Endodermal cell (in vitro differentiated cells): ENCODE data around the gene MBD5. TPM values are rescaled to one million over a fixed set of nuclear protein-coding genes. Genes with fewer than 3 reads are reported as not detected.

ENCODE experiments used
- DNase-seq: peaks from one replicate; pipeline ENCODE4 v3.0.0-alpha.2; 2017
- H3K27ac ChIP-seq: 2 replicates; pipeline ENCODE4 v1.5.1; 2013; ENCODE audit warnings: mild to moderate bottlenecking, low read depth, low read length, moderate library complexity
- H3K27me3 ChIP-seq: 2 replicates; pipeline ENCODE4 v1.6.1; 2013; ENCODE audit warnings: mild to moderate bottlenecking, low read length, moderate library complexity; ENCODE audit not compliant: insufficient read depth, control insufficient read depth, poor library complexity, severe bottlenecking
- H3K36me3 ChIP-seq: 2 replicates; pipeline ENCODE4 v1.7.0; 2013; ENCODE audit warnings: mild to moderate bottlenecking, low read length, moderate library complexity; ENCODE audit not compliant: control insufficient read depth, insufficient read depth
- H3K4me1 ChIP-seq: one replicate; pipeline ENCODE4 v1.7.0; 2013; ENCODE audit warnings: low read length; ENCODE audit not compliant: control insufficient read depth, insufficient read depth
- H3K4me3 ChIP-seq: 2 replicates; pipeline ENCODE4 v1.5.1; 2013; ENCODE audit warnings: mild to moderate bottlenecking, low read length, moderate library complexity
- H3K9ac ChIP-seq: 2 replicates; pipeline ENCODE4 v1.6.1; 2013; ENCODE audit warnings: mild to moderate bottlenecking, low read length, moderate library complexity; ENCODE audit not compliant: poor library complexity, severe bottlenecking; ENCODE audit errors: extremely low read depth
- H3K9me3 ChIP-seq: 2 replicates; pipeline ENCODE4 v1.6.1; 2013; ENCODE audit warnings: mild to moderate bottlenecking, low read length, moderate library complexity; ENCODE audit not compliant: control insufficient read depth
- H3K27ac Mint-ChIP-seq: 2 replicates; pipeline ENCODE4 v1.8.0; 2020; ENCODE audit warnings: mixed read lengths
- H3K27me3 Mint-ChIP-seq: 2 replicates; pipeline ENCODE4 v1.8.0; 2021; ENCODE audit warnings: mild to moderate bottlenecking, mixed read lengths; ENCODE audit not compliant: insufficient read depth
- H3K36me3 Mint-ChIP-seq: 2 replicates; pipeline ENCODE4 v1.8.0; 2020; ENCODE audit warnings: low read depth, mixed read lengths
- H3K4me1 Mint-ChIP-seq: 2 replicates; pipeline ENCODE4 v1.8.0; 2020; ENCODE audit warnings: mixed read lengths
- H3K4me3 Mint-ChIP-seq: 2 replicates; pipeline ENCODE4 v1.8.0; 2020; ENCODE audit warnings: mild to moderate bottlenecking, moderate library complexity, mixed read lengths
- H3K9me3 Mint-ChIP-seq: 2 replicates; pipeline ENCODE4 v1.8.0; 2020; ENCODE audit warnings: mild to moderate bottlenecking, mixed read lengths
- WGBS, 2 experiments: methylation state at CpG; one replicate each; pipeline versions ENCODE4 v1.1.5 to v1.1.7; 2013; ENCODE audit warnings: missing lambda C conversion rate in 2 of 2, mixed read lengths in 1 of 2; ENCODE audit not compliant: insufficient coverage in 1 of 2, insufficient read length in 1 of 2; 5-methylcytosine and 5-hydroxymethylcytosine counted together
- total RNA-seq, 2 donors: library from RNA; stranded (reverse); fragmentation: NEBNext Ultra II Directional in 1 of 2; extraction: Animal tissue kit (Norgen Biotek cat#: 25700) in 1 of 2; gene quantifications; 2 replicates in 1 of 2; 3 replicates in 1 of 2; pipeline ENCODE4 v1.2.1, GENCODE V29; 2021
- TF ChIP-seq, protein P1 (sequence below): fragments of 200-600 bp; sonication (generic); conservative IDR thresholded peaks from 2 replicates; pipeline ENCODE4 v1.5.0; 2021; ENCODE audit warnings: antibody characterized with exemption, mild to moderate bottlenecking

MBD5 gene
- total RNA-seq, 2 donors from 2014 or later: 49.1 to 55.7 TPM

DNA sequence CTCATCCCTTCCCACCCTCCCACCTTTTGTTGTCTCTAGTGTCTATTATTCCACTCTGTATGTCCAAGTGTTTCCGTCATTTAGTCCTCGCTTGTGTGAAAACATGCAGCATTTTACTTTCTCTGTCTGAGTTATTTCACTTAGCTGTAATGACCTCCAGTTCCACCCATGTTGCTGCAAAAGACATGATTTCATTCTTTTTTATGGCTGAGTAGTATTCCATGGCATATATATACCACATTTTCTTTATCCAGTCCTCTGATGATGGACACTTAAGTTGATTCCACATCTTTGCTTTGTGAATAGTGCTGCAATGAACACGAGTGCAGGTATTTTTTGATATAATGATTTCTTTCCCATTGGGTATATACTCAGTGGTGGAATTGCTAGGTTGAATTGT, 296.7 kb downstream of the MBD5 start:
- 53 to 57% methylated on average over 3 of the region's 3 CpGs for WGBS, 2 experiments
- TF ChIP-seq, protein P1, sequence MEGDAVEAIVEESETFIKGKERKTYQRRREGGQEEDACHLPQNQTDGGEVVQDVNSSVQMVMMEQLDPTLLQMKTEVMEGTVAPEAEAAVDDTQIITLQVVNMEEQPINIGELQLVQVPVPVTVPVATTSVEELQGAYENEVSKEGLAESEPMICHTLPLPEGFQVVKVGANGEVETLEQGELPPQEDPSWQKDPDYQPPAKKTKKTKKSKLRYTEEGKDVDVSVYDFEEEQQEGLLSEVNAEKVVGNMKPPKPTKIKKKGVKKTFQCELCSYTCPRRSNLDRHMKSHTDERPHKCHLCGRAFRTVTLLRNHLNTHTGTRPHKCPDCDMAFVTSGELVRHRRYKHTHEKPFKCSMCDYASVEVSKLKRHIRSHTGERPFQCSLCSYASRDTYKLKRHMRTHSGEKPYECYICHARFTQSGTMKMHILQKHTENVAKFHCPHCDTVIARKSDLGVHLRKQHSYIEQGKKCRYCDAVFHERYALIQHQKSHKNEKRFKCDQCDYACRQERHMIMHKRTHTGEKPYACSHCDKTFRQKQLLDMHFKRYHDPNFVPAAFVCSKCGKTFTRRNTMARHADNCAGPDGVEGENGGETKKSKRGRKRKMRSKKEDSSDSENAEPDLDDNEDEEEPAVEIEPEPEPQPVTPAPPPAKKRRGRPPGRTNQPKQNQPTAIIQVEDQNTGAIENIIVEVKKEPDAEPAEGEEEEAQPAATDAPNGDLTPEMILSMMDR: no peak
- peaks cover 4% of the 10 kb centered on the region for H3K9me3 ChIP-seq
- DNase-seq: no peak
- no peak overlapping the region for H3K9ac ChIP-seq
- no peak overlapping the region for H3K27ac Mint-ChIP-seq
- peaks cover 4% of the 10 kb centered on the region for H3K9me3 Mint-ChIP-seq
- H3K27me3 Mint-ChIP-seq: no peaks in the 10 kb centered on the region
- H3K36me3 ChIP-seq: no peaks in the 10 kb centered on the region
- H3K4me1 Mint-ChIP-seq: no peaks in the 10 kb centered on the region
- no peaks in the 10 kb centered on the region for H3K4me1 ChIP-seq
- no peaks in the 10 kb centered on the region for H3K27me3 ChIP-seq
- no peak overlapping the region for H3K27ac ChIP-seq
- no peak overlapping the region for H3K4me3 Mint-ChIP-seq
- H3K4me3 ChIP-seq: no peak overlapping the region
- H3K36me3 Mint-ChIP-seq: peaks cover 21% of the 10 kb centered on the region

DNA sequence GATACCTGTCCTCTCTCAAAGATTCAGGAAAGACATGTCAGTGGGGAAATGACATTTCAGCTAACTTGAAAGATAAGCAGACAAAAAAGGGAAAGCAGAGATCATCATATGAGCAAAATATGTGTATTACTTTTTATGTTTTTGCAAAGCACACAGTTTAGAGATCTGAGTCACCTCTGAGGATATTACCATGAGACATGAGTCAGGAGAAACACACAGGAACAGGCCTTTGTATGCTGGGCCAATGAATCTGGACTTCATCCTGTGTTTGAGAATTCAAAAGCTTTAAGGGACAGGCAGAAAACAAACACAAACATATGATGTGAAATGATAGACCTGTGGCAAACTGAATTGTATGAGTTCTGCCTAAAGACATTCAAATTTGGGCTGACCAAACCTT, 317.6 kb downstream of the MBD5 start:
- TF ChIP-seq, protein P1: no peak
- Histone ChIP-seq H3K9ac (no peak overlapping the region), H3K36me3 (peaks cover 4% of the 10 kb centered on the region), H3K27me3 (no peaks in the 10 kb centered on the region), H3K4me3 (no peak overlapping the region), H3K27ac (no peak overlapping the region), H3K9me3 (peaks cover 9% of the 10 kb centered on the region), H3K4me1 (peaks cover 3% of the 10 kb centered on the region)
- H3K27me3 Mint-ChIP-seq: no peaks in the 10 kb centered on the region
- H3K4me3 Mint-ChIP-seq: no peak overlapping the region
- H3K27ac Mint-ChIP-seq: no peak overlapping the region
- peaks cover 10% of the 10 kb centered on the region for H3K9me3 Mint-ChIP-seq
- peaks cover 29% of the 10 kb centered on the region for H3K36me3 Mint-ChIP-seq
- DNase-seq: no peak
- no peaks in the 10 kb centered on the region for H3K4me1 Mint-ChIP-seq

DNA sequence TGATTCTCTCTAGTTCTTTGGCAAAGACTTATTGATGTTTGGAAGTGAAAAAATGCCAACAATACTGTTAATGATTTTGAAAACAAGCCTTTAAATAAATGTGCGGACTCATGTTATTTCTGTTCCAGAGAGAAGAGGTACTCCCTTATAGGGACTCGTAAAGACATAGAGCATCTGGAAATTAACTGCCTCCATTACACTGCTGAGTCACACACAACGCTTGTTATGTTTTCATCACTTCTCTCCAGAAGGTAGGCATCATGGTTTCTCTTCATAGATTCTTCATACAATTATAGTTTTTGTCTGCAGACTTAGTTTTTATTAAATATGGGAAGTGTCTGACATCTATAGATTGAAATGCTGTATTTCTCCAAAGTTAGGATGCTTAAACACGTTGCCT, 321.2 kb downstream of the MBD5 start:
- H3K27ac Mint-ChIP-seq: no peak overlapping the region
- 96 to 100% methylated on average over 3 of the region's 4 CpGs for WGBS, 2 experiments
- H3K36me3 Mint-ChIP-seq: peaks cover 19% of the 10 kb centered on the region
- no peaks in the 10 kb centered on the region for H3K27me3 Mint-ChIP-seq
- peaks cover 9% of the 10 kb centered on the region for H3K9me3 ChIP-seq
- H3K36me3 ChIP-seq: peaks cover 4% of the 10 kb centered on the region
- H3K27ac ChIP-seq: no peak overlapping the region
- H3K9ac ChIP-seq: no peak overlapping the region
- H3K4me3 ChIP-seq: no peak overlapping the region
- DNase-seq: no peak
- no peak overlapping the region for H3K4me3 Mint-ChIP-seq
- peaks cover 16% of the 10 kb centered on the region for H3K9me3 Mint-ChIP-seq
- H3K27me3 ChIP-seq: no peaks in the 10 kb centered on the region
- peaks cover 3% of the 10 kb centered on the region for H3K4me1 ChIP-seq
- no peaks in the 10 kb centered on the region for H3K4me1 Mint-ChIP-seq
- TF ChIP-seq, protein P1: no peak
